Left ventricle myocardium inferior (tissue), 1 donor: Measurements from ENCODE around the gene HTRA3. TPM values are rescaled to one million over a fixed set of nuclear protein-coding genes. Genes with fewer than 3 reads are reported as not detected.

Experiments used
- DNase-seq: peaks from one replicate; pipeline ENCODE4 v3.0.0-alpha.2; 2020
- H3K27ac ChIP-seq: fragments of 200-600 bp; replicated peaks from 2 replicates; pipeline ENCODE4 v1.8.0; 2021
- H3K27me3 ChIP-seq: fragments of 200-600 bp; 2 replicates; pipeline ENCODE4 v1.8.0; 2021; ENCODE audit warnings: low read depth
- H3K36me3 ChIP-seq: fragments of 200-600 bp; 2 replicates; pipeline ENCODE4 v1.8.0; 2021
- H3K4me1 ChIP-seq: fragments of 200-600 bp; 2 replicates; pipeline ENCODE4 v1.8.0; 2021
- H3K4me3 ChIP-seq: fragments of 200-600 bp; 2 replicates; pipeline ENCODE4 v1.8.0; 2021; ENCODE audit warnings: mild to moderate bottlenecking, moderate library complexity
- H3K9me3 ChIP-seq: fragments of 200-600 bp; replicated peaks from 2 replicates; pipeline ENCODE4 v1.8.0; 2021
- CTCF ChIP-seq: fragments of 200-600 bp; IDR thresholded peaks from 2 replicates; pipeline ENCODE4 v1.8.0; 2021; ENCODE audit warnings: antibody characterized with exemption, mild to moderate bottlenecking, borderline replicate concordance
- intact Hi-C: fragments of 100-400 bp; cut with micrococcal nuclease; formaldehyde crosslinking; loops from one replicate; pipeline ENCODE4 v1.11.0; 2022
- total RNA-seq: library from RNA; stranded (reverse); fragmentation: NEBNext Ultra II Directional; extraction: Animal tissue kit (Norgen Biotek cat#: 25700); gene quantifications from one replicate; pipeline ENCODE4 v1.2.1, GENCODE V29; 2021
- donor health status: DM: no; HTN: yes; CAD: no; lungs with severe emphysema.

The HTRA3 gene
- total RNA-seq, 1 donor from 2014 or later, result 119 TPM

- Histone ChIP-seq H3K27me3 (no peaks in the 10 kb centered on the region), H3K4me3 (no peak overlapping the region), H3K27ac (no peak overlapping the region), H3K36me3 (peaks cover 4% of the 10 kb centered on the region), H3K4me1 (peaks cover 53% of the 10 kb centered on the region), H3K9me3 (peaks cover 13% of the 10 kb centered on the region)
- intact Hi-C loops, result no loop called here
- TF ChIP-seq CTCF, result no peak
- no peak for DNase-seq
These were observed 51.7 kb downstream of the HTRA3 start for GRCh38 chr4:8321220-8321619.

GRCh38 chr4:8321771-8322170 lies 52.2 kb downstream of the HTRA3 start:
- intact Hi-C loops, result no loop called here

GRCh38 chr4:8322794-8323704 lies 53.5 kb downstream of the HTRA3 start:
- Histone ChIP-seq H3K9me3 (peaks cover 22% of the 10 kb centered on the region), H3K27me3 (no peaks in the 10 kb centered on the region), H3K4me1 (peaks cover 38% of the 10 kb centered on the region), H3K36me3 (peaks cover 4% of the 10 kb centered on the region), H3K4me3 (no peak overlapping the region), H3K27ac (no peak overlapping the region)
- no peak for TF ChIP-seq CTCF
- intact Hi-C loops, result no loop called here
- DNase-seq, result no peak

More at GRCh38 chr4:8321771-8322170, 52.2 kb downstream of the HTRA3 start:
- DNase-seq, result no peak
- H3K4me1 ChIP-seq, result peaks cover 47% of the 10 kb centered on the region
- no peak overlapping the region for H3K4me3 ChIP-seq
- peaks cover 18% of the 10 kb centered on the region for H3K9me3 ChIP-seq
- no peak overlapping the region for H3K27ac ChIP-seq
- peaks cover 4% of the 10 kb centered on the region for H3K36me3 ChIP-seq
- TF ChIP-seq CTCF, result no peak
- no peaks in the 10 kb centered on the region for H3K27me3 ChIP-seq

- Histone ChIP-seq H3K4me3 (no peak overlapping the region), H3K27me3 (no peaks in the 10 kb centered on the region), H3K27ac (no peak overlapping the region), H3K9me3 (peaks cover 22% of the 10 kb centered on the region), H3K4me1 (peaks cover 36% of the 10 kb centered on the region), H3K36me3 (peaks cover 4% of the 10 kb centered on the region)
- DNase-seq, result no peak
- no peak for TF ChIP-seq CTCF
- intact Hi-C loops, result no loop called here
These were observed 54.5 kb downstream of the HTRA3 start for GRCh38 chr4:8323947-8324555.

- Histone ChIP-seq H3K36me3 (peaks cover 4% of the 10 kb centered on the region), H3K4me1 (peaks cover 36% of the 10 kb centered on the region), H3K27me3 (no peaks in the 10 kb centered on the region), H3K9me3 (peaks cover 22% of the 10 kb centered on the region), H3K4me3 (no peak overlapping the region), H3K27ac (no peak overlapping the region)
- intact Hi-C loops, result no loop called here
- no peak for TF ChIP-seq CTCF
- no peak for DNase-seq
These were observed 55.2 kb downstream of the HTRA3 start for GRCh38 chr4:8324640-8325239.
